ENCODE results near the gene CCNY. TPM values are rescaled to one million over a fixed set of nuclear protein-coding genes. Genes with fewer than 3 reads are reported as not detected.

CCNY gene
- total and polyA plus RNA-seq, 2 of the 13 experiments (the other 11 are each of a cell fraction or from before 2014, with no cell fraction given): 48.2 to 54.7 TPM

- TF ChIP-seq SAP130 (CRISPR knock-in tag; IDR thresholded peaks at IDR 0.05; ENCODE audit: low read depth) (peak; percentile 73), SNAI1 (CRISPR knock-in tag; IDR thresholded peaks at IDR 0.05; ENCODE audit: borderline replicate concordance) (no peak), GPN1 (CRISPR knock-in tag; IDR thresholded peaks at IDR 0.05; ENCODE audit: borderline replicate concordance) (no peak), SRF (IDR thresholded peaks at IDR 0.05; ENCODE audit: low read depth, low read length) (no peak), AHR (CRISPR knock-in tag; IDR thresholded peaks at IDR 0.05) (no peak), RNF219 (CRISPR knock-in tag; IDR thresholded peaks at IDR 0.05) (no peak), IKZF5 (CRISPR knock-in tag; IDR thresholded peaks at IDR 0.05) (no peak), CHD2 (IDR thresholded peaks at IDR 0.05; ENCODE audit: low read depth, low read length) (no peak), ZNF839 (CRISPR knock-in tag; IDR thresholded peaks at IDR 0.05; ENCODE audit: borderline replicate concordance) (no peak), RBM39 (IDR thresholded peaks at IDR 0.05; ENCODE audit: low read depth, low read length, poor library complexity, severe bottlenecking) (no peak), MAFK (conservative IDR thresholded peaks at IDR 0.05 in 1 of 2, IDR thresholded peaks at IDR 0.05 in 1 of 2; ENCODE audit: low read length in 2 of 2) (no peak), SYNCRIP (IDR thresholded peaks at IDR 0.05; ENCODE audit: insufficient read depth, low read depth, low read length) (no peak), ZNF737 (CRISPR knock-in tag; IDR thresholded peaks at IDR 0.05; ENCODE audit: borderline replicate concordance) (no peak), SKIL (CRISPR knock-in tag; IDR thresholded peaks at IDR 0.05; ENCODE audit: borderline replicate concordance) (no peak), ZFP36 (IDR thresholded peaks at IDR 0.05; ENCODE audit: borderline replicate concordance, low read depth, low read length, partially characterized antibody) (no peak), ZNF432 (CRISPR knock-in tag; IDR thresholded peaks at IDR 0.05; ENCODE audit: borderline replicate concordance) (no peak), HOXA3 (CRISPR knock-in tag; IDR thresholded peaks at IDR 0.05) (peak; percentile 34; the same call in 1 of the 2 replicates), MAFG (CRISPR knock-in tag; IDR thresholded peaks at IDR 0.05) (no peak), TCF7L2 (IDR thresholded peaks at IDR 0.05; ENCODE audit: low read depth, low read length) (no peak), ZNF292 (CRISPR knock-in tag; IDR thresholded peaks at IDR 0.05; ENCODE audit: borderline replicate concordance, low read depth) (peak; percentile 43; the same call in 1 of the 2 replicates), MED1 (CRISPR knock-in tag; IDR thresholded peaks at IDR 0.05) (peak; percentile 32; the same call in 1 of the 2 replicates), SMARCC2 (IDR thresholded peaks at IDR 0.05) (no peak), ZBTB20 (CRISPR knock-in tag; IDR thresholded peaks at IDR 0.05; ENCODE audit: borderline replicate concordance, low read depth) (no peak), CENPX (CRISPR knock-in tag; IDR thresholded peaks at IDR 0.05) (no peak), ZSCAN30 (CRISPR knock-in tag; IDR thresholded peaks at IDR 0.05) (no peak), ZFP82 (CRISPR knock-in tag; IDR thresholded peaks at IDR 0.05; ENCODE audit: borderline replicate concordance) (no peak)
These were observed 73.5 kb downstream of the CCNY start (continued) for GRCh38 chr10:35409808-35410207.

Measured in HepG2 (cell line).